NCI-H1105 (cell line): ENCODE measurements around the gene TANK.
"Not testable (repeated sequence)": the region's sequence is repeated elsewhere in the genome, so short reads cannot be mapped to it uniquely, and the experiment has no call there.

Experiments
- DNase-seq: peaks from one replicate; lab custom pipeline; 2025; lab: John Stamatoyannopoulos, UW

TANK gene

DNA sequence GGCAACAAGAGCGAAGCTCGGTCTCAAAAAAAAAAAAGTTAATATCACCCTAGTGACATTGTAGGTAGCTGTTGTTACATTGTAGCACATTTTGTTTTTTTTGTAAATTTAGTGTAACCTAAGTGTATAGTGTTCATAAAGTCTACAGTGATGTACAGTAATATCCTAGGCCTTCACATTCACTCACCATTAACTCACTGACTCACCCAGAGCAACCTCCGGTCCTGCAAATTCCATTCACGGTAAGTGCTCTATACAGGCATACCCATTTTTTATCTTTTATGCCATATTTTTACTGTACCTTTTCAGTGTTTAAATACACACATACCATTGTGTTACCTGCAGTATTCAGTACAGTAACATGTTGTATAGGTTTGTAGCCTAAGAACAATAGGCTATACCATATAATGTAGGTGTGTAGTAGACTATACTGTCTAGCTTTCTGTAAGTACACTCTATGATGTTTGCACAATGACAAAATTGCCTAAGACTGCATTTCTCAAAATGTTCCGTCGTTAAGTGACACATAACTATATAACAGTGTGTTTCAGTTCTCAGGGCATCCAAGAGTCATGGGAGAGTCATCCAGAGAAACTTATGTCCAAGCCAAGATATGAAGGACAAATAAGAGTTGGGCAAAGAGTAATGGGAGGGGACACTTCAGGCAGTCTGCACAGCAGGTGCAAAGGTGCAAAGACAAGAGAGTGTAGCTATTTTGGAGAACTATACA lies 68.4 kb downstream of the TANK start:
- no peak for DNase-seq

GRCh38 chr2:161230959-161231358 lies 70.7 kb downstream of the TANK start:
- DNase-seq = no peak

DNA sequence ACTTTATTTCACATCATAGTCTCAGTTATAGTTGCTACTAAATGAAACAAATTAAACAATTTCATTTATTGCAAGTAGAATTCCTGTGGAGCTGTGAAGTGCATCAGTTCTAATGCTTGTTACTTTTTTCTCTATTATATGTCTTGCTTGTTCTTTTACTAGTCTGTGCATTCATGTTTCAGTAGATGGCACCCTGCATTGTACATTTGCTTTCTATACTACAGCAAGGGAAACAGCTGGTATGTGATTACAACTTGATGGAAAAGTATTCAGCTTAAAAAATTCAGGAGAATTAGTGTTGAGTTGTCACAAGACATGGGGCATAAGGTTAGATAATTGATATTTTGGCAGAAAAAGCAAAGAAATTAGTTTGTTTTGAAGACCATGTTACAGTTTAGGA lies 72.3 kb downstream of the TANK start:
- DNase-seq = no peak

DNA sequence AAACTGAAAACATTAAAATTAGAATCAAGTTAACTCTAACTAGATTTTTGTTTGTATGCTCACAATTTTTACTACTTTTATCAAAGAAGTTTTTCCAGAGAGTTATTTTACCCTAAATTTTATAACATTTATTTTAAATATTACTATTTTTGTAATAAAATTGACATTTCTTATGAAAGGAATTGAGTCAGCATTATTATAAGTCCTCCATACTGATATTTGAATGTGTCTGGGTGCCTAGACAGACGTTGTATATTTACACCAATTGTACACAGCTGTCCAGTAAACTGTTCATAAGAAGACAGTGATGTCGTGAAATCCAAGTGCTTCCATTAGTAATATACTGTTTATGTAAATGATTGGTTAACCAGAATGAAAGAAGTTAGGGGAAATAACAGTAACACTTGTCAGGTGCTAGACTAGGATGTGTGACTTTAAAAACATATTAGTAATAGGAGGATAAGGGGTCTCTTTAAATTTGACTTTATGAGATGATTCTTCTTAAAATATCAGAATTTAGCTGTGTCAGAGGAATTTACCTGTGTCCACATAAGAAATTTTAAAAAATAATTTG lies 73.7 kb downstream of the TANK start:
- DNase-seq = no peak

DNA sequence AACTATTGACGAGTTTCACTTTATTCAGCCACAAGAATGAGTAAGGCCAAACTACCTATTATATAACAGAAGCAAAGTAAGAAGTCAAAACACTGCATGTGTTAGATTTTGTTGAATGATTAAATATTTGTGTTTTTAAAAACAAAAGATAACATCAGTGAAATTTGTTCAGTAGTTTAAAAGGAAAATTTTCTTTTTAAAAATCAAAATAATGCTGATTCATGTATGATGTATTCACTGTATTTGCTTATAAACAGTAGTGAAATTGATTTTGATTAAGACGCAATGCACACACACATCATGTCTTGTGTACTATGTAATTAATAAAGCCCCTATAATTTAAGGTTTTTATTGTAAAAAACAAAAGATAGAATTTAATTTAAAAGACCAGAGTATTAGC lies 74.4 kb downstream of the TANK start:
- DNase-seq = no peak

DNA sequence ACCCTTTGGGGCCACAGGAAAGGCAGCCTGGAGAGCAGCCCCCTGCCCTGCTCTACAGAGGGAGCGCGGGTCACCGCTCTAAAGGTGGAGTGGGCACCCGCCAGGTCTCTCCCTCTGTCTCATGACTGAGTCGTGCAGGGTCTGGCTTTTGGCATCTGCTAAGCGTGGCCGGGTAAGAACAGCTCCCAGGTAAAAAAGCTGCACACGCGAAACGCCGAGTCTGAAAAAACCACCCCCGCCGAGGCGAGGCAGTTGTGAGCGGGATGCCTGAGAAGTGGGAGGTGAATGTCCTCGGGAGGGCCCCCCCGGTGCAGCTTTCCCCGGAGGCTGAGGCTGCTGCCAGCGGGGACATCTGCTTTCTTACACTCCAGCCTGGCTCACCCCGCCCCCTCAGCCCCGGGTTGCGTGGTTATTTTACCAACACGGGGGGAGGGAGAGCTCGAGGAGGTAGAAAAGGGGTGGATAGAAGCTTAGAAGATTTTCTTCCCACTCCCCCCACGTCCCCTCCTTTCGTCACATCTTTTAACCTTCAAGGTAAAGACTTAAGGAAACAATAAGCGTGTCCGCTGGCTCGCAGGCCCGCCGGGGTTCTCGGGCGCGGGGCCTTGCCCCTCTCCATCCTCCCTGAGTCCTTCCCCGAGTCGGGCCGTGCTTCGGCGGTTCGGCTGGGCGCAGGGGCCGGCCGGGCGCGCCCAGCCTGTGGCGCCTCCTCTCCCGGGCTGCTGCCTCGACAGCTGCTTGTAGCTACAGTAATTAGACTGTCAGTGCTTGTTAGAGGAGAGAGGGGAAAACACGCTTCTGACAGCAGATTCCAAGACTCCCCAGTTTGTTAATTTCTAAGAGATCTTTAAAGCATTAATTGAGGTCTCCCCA lies 77.4 kb downstream of the TANK start:
- no peak for DNase-seq

DNA sequence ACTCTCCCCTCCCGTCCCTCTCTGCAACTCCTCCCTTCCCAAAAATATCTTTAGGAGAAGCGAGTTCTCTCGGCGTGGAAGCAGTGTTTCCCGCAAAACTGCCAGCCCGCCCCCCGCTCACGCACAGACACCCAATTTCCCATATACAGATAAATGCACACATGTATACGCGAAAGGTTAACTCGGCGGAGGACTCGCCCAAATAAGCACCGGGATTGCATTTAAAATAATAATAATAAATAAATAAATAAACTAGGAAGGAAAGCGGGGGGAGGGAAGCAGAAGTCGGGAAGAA lies 78.0 kb downstream of the TANK start:
- no peak for DNase-seq

GRCh38 chr2:161238560-161239325 lies 78.5 kb downstream of the TANK start:
- DNase-seq = no peak

GRCh38 chr2:161239326-161240109 lies 79.3 kb downstream of the TANK start:
- no peak for DNase-seq

DNA sequence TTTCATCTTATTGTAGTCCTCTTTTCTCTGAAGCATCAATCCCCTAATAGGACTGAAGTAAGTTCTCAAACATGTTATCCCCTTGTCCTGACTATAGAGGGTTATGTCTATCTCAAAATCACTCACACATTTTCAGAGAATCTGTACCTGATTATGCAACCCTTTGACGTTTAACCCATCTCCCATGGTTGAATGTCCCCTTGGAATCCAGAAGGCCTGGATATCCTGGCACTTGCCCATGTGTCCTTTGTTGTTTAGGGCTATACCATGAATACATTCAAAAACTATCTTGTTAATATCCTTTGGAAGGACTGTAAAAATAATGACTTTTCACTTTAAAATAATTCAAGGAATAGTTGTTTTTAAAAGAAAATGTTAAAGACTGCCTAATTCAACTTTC lies 81.7 kb downstream of the TANK start:
- no peak for DNase-seq

DNA sequence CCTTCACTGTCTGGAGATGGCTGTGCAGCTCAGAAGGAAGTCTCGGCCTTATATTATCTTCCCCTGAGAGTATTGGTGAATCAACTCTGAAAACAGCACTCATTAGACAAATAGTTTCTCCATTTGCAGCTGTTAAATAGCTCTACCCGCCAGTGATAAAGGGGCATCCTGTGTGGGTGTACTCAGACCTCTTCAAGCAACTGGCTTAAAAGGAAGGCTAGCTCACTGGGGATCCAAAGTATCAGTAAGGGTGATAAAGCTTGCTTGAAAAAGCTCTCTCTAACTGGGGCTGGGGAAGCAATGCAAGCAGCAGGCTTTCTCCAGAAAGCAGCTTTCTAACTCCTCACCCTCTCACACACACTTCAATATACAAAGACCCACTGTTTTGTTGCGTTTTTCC lies 83.1 kb downstream of the TANK start:
- no peak for DNase-seq

DNA sequence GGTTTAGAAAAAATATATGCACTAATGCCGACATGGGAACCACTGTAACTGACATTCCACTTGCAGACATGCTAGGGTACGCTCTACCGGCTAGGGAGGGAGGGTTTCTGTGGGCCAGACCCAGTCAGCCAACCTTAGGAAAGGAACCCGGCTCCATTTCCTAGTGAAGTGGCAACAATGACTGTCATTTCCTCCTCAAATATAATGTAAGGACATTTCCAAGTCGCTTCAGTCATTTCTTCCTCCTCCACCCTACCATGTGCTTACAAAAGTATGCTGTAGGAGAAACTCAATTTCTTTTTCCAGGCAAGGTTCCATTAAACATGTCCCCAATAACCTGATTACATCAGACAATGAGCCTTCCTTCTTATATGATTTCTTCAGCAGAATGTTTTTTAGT lies 83.7 kb downstream of the TANK start:
- no peak for DNase-seq

- DNase-seq = not testable (repeated sequence)
These were observed 84.4 kb downstream of the TANK start for GRCh38 chr2:161244387-161245260.

GRCh38 chr2:161245261-161245553 lies 85.0 kb downstream of the TANK start:
- DNase-seq = no peak

- no peak for DNase-seq
These were observed 85.4 kb downstream of the TANK start for GRCh38 chr2:161245671-161246070.

DNA sequence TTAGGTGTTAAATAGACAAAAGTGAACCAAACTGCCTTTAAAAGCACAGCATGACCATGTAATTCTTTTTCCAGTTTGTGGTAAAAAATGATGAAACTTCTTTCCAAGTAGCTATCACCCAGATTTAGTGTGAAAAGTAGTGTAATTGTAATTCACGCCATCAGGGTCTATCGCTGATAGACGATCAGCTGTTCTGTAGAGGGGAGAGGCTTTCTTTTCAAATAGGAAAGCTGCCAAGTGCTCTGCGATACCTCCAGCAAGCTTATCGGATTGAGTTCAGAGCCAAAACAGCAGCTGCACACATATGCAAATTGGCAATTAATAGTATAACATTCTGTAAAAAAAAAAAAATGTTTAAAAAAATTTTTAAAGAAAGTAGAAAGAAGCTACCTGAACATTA lies 86.1 kb downstream of the TANK start:
- peak; percentile 76 for DNase-seq

DNA sequence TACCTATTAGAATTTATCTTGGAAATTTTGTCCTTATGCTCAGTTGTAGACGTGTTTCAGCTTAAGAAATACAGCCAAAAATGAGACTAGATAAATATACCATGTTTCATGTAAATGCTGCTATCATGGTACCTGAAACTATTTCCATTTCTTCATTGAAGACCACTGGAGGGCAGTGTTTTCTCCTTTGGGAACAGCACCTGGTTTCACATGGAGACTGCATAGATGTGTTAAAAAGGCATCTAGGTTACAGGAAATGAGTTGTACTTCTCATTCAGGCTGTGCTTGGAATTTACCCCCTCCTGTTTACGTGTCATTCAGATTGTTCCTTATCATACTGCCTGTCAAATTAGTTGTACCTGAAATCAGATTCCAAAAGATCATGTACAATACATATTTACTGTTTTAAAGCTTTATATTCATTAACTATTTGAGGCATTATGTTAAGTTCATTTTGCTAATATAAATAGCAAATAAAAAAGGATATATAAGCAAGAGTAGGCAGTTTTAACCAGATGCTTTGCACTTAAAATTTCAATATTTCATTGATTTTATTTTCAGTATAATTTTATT lies 90.7 kb downstream of the TANK start:
- peak; percentile 53 for DNase-seq

- no peak for DNase-seq
These were observed 97.1 kb downstream of the TANK start for GRCh38 chr2:161257123-161257952.

DNA sequence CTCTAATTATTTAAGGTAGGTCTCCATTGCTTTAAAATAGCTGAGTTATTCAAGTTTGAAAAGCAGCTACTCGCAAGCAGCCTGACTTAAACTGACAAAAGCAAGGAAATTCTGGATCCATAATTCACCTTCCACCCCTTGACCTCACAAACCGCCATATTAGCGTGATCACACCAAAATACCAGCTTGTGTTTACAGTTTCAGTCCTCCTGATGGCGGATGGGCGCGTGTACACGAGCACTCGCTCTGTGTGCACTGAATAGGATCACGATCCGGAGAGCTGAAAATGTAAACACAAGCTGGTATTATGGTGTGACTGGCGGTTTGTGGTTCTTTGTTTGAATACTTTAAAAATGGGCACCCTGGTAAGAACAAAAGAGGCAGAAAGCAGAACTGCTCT lies 105.6 kb downstream of the TANK start:
- DNase-seq = no peak

GRCh38 chr2:161269111-161269510 lies 108.9 kb downstream of the TANK start:
- no peak for DNase-seq
